H1 (cell line): ENCODE data around the gene CD53. TPM values are rescaled to one million over a fixed set of nuclear protein-coding genes. Genes with fewer than 3 reads are reported as not detected.

Source experiments
- CTCF ChIA-PET: fragments of 300-600 bp; sonication (Branson Sonifier 250); formaldehyde crosslinking; loops from one replicate; lab custom pipeline; 2021; ENCODE audit not compliant: partially characterized antibody; lab: Charles Lee
- POLR2A ChIA-PET: fragments of 300-600 bp; sonication (Branson Sonifier 250); formaldehyde crosslinking; loops from one replicate; lab custom pipeline; 2021; ENCODE audit warnings: inconsistent platforms; ENCODE audit not compliant: partially characterized antibody; lab: Charles Lee
- DNase-seq, 2 experiments: peaks; one replicate each; pipeline versions ENCODE4 v3.0.0 to v3.0.0-alpha.2; 2010 to 2022; ENCODE audit warnings: low spot score in 2 of 2, low read depth in 1 of 2, mixed read lengths in 1 of 2
- FAIRE-seq: peaks from 2 replicates; lab custom pipeline; 2011; peaks lifted over from hg19 to GRCh38; lab: Jason Lieb, UNC
- H2AFZ ChIP-seq: 2 replicates; pipeline ENCODE4 v1.8.1; 2012; ENCODE audit warnings: low read length, inconsistent platforms
- H2AK5ac ChIP-seq: 2 replicates; pipeline ENCODE4 v1.6.1; 2013; ENCODE audit warnings: low read depth, low read length
- H2BK120ac ChIP-seq: replicated peaks from 2 replicates; pipeline ENCODE3; 2013; ENCODE audit warnings: low read depth, low read length, inconsistent platforms
- H2BK12ac ChIP-seq: 2 replicates; pipeline ENCODE4 v1.6.1; 2013; ENCODE audit warnings: low read depth, low read length
- H2BK15ac ChIP-seq: 2 replicates; pipeline ENCODE4 v1.6.1; 2013; ENCODE audit warnings: low read length
- H2BK20ac ChIP-seq: 2 replicates; pipeline ENCODE4 v1.6.1; 2013; ENCODE audit warnings: low read length
- H2BK5ac ChIP-seq: 2 replicates; pipeline ENCODE4 v1.6.1; 2013; ENCODE audit warnings: low read depth, low read length
- H3K14ac ChIP-seq: 2 replicates; pipeline ENCODE4 v1.6.1; 2013; ENCODE audit warnings: inconsistent platforms; ENCODE audit not compliant: insufficient read length
- H3K18ac ChIP-seq: 2 replicates; pipeline ENCODE4 v1.6.1; 2013; ENCODE audit warnings: low read length; ENCODE audit errors: extremely low read depth
- H3K23ac ChIP-seq: 2 replicates; pipeline ENCODE4 v1.6.1; 2013; ENCODE audit warnings: inconsistent platforms; ENCODE audit not compliant: insufficient read length
- H3K23me2 ChIP-seq: 2 replicates; pipeline ENCODE4 v1.6.1; 2013; ENCODE audit warnings: low read depth, low read length
- H3K27ac ChIP-seq: 2 replicates; pipeline ENCODE4 v1.6.1; 2011; ENCODE audit warnings: low read depth, low read length, inconsistent platforms
- H3K27me3 ChIP-seq, 4 experiments: replicated peaks in 1 of 4; 1 replicate in 1 of 4; 2 replicates in 3 of 4; pipeline versions ENCODE4 v1.6.1 to v1.8.1; 2011 to 2013; ENCODE audit warnings: low read length in 3 of 4, mild to moderate bottlenecking in 3 of 4, inconsistent platforms in 2 of 4, mixed read lengths in 2 of 4, moderate library complexity in 1 of 4; ENCODE audit not compliant: control insufficient read depth in 3 of 4, insufficient read depth in 3 of 4; ENCODE audit errors: extremely low read depth in 1 of 4
- H3K36me3 ChIP-seq, 4 experiments: 2 replicates each; pipeline versions ENCODE4 v1.6.1 to v1.8.1; 2011 to 2013; ENCODE audit warnings: mild to moderate bottlenecking in 4 of 4, low read length in 3 of 4, moderate library complexity in 2 of 4, control low read depth in 1 of 4, inconsistent platforms in 1 of 4; ENCODE audit not compliant: insufficient read depth in 4 of 4, control insufficient read depth in 2 of 4
- H3K4ac ChIP-seq: replicated peaks from 2 replicates; pipeline ENCODE3; 2013; ENCODE audit warnings: low read length, low read depth, mixed read lengths, inconsistent platforms; ENCODE audit not compliant: insufficient read length
- H3K4me1 ChIP-seq, 4 experiments: replicated peaks in 1 of 4; 1 replicate in 1 of 4; 2 replicates in 3 of 4; pipeline versions ENCODE4 v1.6.1 to v1.8.1; 2011 to 2013; ENCODE audit warnings: low read length in 3 of 4, inconsistent platforms in 2 of 4, mixed read lengths in 1 of 4; ENCODE audit not compliant: insufficient read depth in 4 of 4, control insufficient read depth in 3 of 4
- H3K4me2 ChIP-seq, 2 experiments: 2 replicates each; pipeline versions ENCODE4 v1.6.1 to v1.8.1; 2011 to 2013; ENCODE audit warnings: low read depth in 2 of 2, low read length in 2 of 2, control low read depth in 1 of 2, inconsistent platforms in 1 of 2, mild to moderate bottlenecking in 1 of 2; ENCODE audit not compliant: insufficient read depth in 1 of 2
- H3K4me3 ChIP-seq, 4 experiments: fragments of 200-600, 300-600 bp in 1 of 4; sonication (generic), shearing (Covaris generic), sonication (Bioruptor Twin) in 1 of 4; 2 replicates each; pipeline versions ENCODE4 v1.5.1 to v1.8.1; 2011 to 2016; ENCODE audit warnings: low read length in 4 of 4, low read depth in 3 of 4, control low read depth in 2 of 4, inconsistent platforms in 2 of 4, mild to moderate bottlenecking in 2 of 4, mixed read lengths in 1 of 4, moderate library complexity in 1 of 4; ENCODE audit not compliant: insufficient read depth in 2 of 4; ENCODE audit errors: extremely low read depth in 1 of 4
- H3K56ac ChIP-seq: replicated peaks from 2 replicates; pipeline ENCODE3; 2013; ENCODE audit warnings: low read depth, mild to moderate bottlenecking, mixed read lengths, low read length, inconsistent platforms; ENCODE audit not compliant: insufficient read length
- H3K79me1 ChIP-seq: 2 replicates; pipeline ENCODE4 v1.6.1; 2013; ENCODE audit warnings: low read depth, low read length, control low read depth
- H3K79me2 ChIP-seq, 2 experiments: 2 replicates each; pipeline versions ENCODE4 v1.6.1 to v1.8.1; 2012 to 2013; ENCODE audit warnings: low read length in 2 of 2, mild to moderate bottlenecking in 2 of 2, inconsistent platforms in 1 of 2; ENCODE audit not compliant: insufficient read depth in 2 of 2, control insufficient read depth in 1 of 2
- H3K9ac ChIP-seq, 4 experiments: replicated peaks in 1 of 4; 1 replicate in 1 of 4; 2 replicates in 3 of 4; pipeline versions ENCODE4 v1.6.1 to v1.8.1; 2011 to 2013; ENCODE audit warnings: low read depth in 3 of 4, low read length in 3 of 4, control low read depth in 2 of 4, mild to moderate bottlenecking in 2 of 4, moderate library complexity in 2 of 4, inconsistent platforms in 1 of 4; ENCODE audit errors: extremely low read depth in 1 of 4
- H3K9me3 ChIP-seq, 2 experiments: 2 replicates each; pipeline versions ENCODE4 v1.6.1 to v1.8.1; 2012 to 2013; ENCODE audit warnings: mild to moderate bottlenecking in 2 of 2, moderate library complexity in 2 of 2, control low read depth in 1 of 2, inconsistent platforms in 1 of 2, low read depth in 1 of 2, low read length in 1 of 2, mixed read lengths in 1 of 2; ENCODE audit not compliant: insufficient read depth in 2 of 2
- H4K20me1 ChIP-seq, 2 experiments: replicated peaks in 1 of 2; 2 replicates each; pipeline versions ENCODE3 to v1.8.1; 2011 to 2013; ENCODE audit warnings: inconsistent platforms in 2 of 2, low read length in 2 of 2, mild to moderate bottlenecking in 1 of 2; ENCODE audit not compliant: insufficient read depth in 2 of 2, control insufficient read depth in 1 of 2
- H4K5ac ChIP-seq: 2 replicates; pipeline ENCODE4 v1.6.1; 2013; ENCODE audit warnings: low read length, low read depth, mixed read lengths, inconsistent platforms; ENCODE audit not compliant: insufficient read length
- H4K8ac ChIP-seq: 2 replicates; pipeline ENCODE4 v1.8.0; 2013; ENCODE audit warnings: mild to moderate bottlenecking, moderate library complexity, low read length, inconsistent platforms; ENCODE audit not compliant: insufficient read depth; ENCODE audit errors: extremely low read depth
- H4K91ac ChIP-seq: replicated peaks from 2 replicates; pipeline ENCODE3; 2013; ENCODE audit warnings: low read length, mixed read lengths, inconsistent platforms; ENCODE audit not compliant: insufficient read length
- BCL11A ChIP-seq, 2 experiments: IDR thresholded peaks; one replicate each; pipeline ENCODE4 v1.6.1; 2011; ENCODE audit warnings: low read depth in 2 of 2, low read length in 2 of 2, mild to moderate bottlenecking in 2 of 2
- KDM1A ChIP-seq: fragments of 200-600, 300-600 bp; sonication (generic); IDR thresholded peaks from 2 replicates; pipeline ENCODE4 v1.7.1; 2016; ENCODE audit warnings: mild to moderate bottlenecking, low read length, borderline replicate concordance
- POLR2A ChIP-seq, 2 experiments: IDR thresholded peaks; 1 replicate in 1 of 2; 2 replicates in 1 of 2; pipeline ENCODE4 v1.6.1; 2011; ENCODE audit warnings: low read depth in 2 of 2, low read length in 2 of 2, mild to moderate bottlenecking in 2 of 2; ENCODE audit errors: control extremely low read depth in 1 of 2
- SIN3A ChIP-seq, 2 experiments: IDR thresholded peaks in 1 of 2; conservative IDR thresholded peaks in 1 of 2; 2 replicates each; pipeline ENCODE4 v1.6.1; 2011 to 2012; ENCODE audit warnings: low read length in 2 of 2, improper control_type of control experiment in 1 of 2, low read depth in 1 of 2, mild to moderate bottlenecking in 1 of 2
- TEAD4 ChIP-seq: IDR thresholded peaks from 2 replicates; pipeline ENCODE4 v1.6.1; 2012; ENCODE audit warnings: low read depth, low read length, inconsistent platforms, mixed read lengths
- polyA plus RNA-seq, 7 experiments: library from polyadenylated mRNA; depleted of rRNA in 3 of 7; stranded (reverse) in 5 of 7; unstranded in 2 of 7; fragments of >200 nt in 5 of 7; fragments of 200-250 nt in 2 of 7; gene quantifications; 1 replicate in 5 of 7; 2 replicates in 1 of 7; 4 replicates in 1 of 7; pipeline versions ENCODE4 v1.2.1 to v1.2.3, GENCODE V29; 2011 to 2013; ENCODE audit warnings: missing spikeins in 2 of 7, mixed read lengths in 2 of 7
- total RNA-seq: library from RNA; stranded (reverse); fragmentation: NEBNext Ultra II Directional; extraction: Animal tissue kit (Norgen Biotek cat#: 25700); gene quantifications from 2 replicates; pipeline ENCODE4 v1.2.1, GENCODE V29; 2021
- TF ChIP-seq, protein P1 (sequence below): IDR thresholded peaks from 2 replicates; pipeline ENCODE4 v1.6.1; 2011; ENCODE audit warnings: low read length, improper control_type of control experiment
- TF ChIP-seq, protein P2 (sequence below): IDR thresholded peaks from 2 replicates; pipeline ENCODE4 v1.6.1; 2011; ENCODE audit warnings: low read depth, mild to moderate bottlenecking, low read length; ENCODE audit not compliant: insufficient read depth

Gene CD53
- total and polyA plus RNA-seq, 2 of the 8 experiments (the other 6 are each of a cell fraction or from before 2014, with no cell fraction given): 0.56 to 1.0 TPM

GRCh38 chr1:110888641-110889040 lies 15.7 kb downstream of the CD53 start:
- ChIA-PET CTCF (interaction anchor here (0.5 kb wide), 1 partner anchor 126 kb away, joined by 3 read pairs; no protein-coding TSS in a partner anchor), POLR2A (no interaction called here)
- H3K79me2 ChIP-seq: no peaks in the 10 kb centered on the region
- H4K20me1 ChIP-seq: no peaks in the 10 kb centered on the region
- no peaks in the 10 kb centered on the region for H3K23me2 ChIP-seq
- no peak overlapping the region for H4K8ac ChIP-seq
- H3K14ac ChIP-seq: no peak overlapping the region
- H2BK5ac ChIP-seq: no peak overlapping the region
- H3K27ac ChIP-seq: no peak overlapping the region
- no peak overlapping the region for H2BK12ac ChIP-seq
- H3K9me3 ChIP-seq: peaks cover 0 to 10% of the 10 kb centered on the region in 2 experiments; a peak in 1 of 4 replicates
- H3K4me3 ChIP-seq: no peak overlapping the region
- H3K56ac ChIP-seq: no peak overlapping the region
- H3K18ac ChIP-seq: no peak overlapping the region
- H2BK120ac ChIP-seq: no peak overlapping the region
- H3K23ac ChIP-seq: no peak overlapping the region
- TF ChIP-seq SIN3A (conservative IDR thresholded peaks at IDR 0.05 in 1 of 2, IDR thresholded peaks at IDR 0.05 in 1 of 2; ENCODE audit: low read depth in 1 of 2, low read length in 2 of 2): no peak
- no peak for TF ChIP-seq BCL11A (IDR thresholded peaks at IDR 0.05; ENCODE audit: low read depth in 2 of 2, low read length in 2 of 2)
- TF ChIP-seq, protein P1, sequence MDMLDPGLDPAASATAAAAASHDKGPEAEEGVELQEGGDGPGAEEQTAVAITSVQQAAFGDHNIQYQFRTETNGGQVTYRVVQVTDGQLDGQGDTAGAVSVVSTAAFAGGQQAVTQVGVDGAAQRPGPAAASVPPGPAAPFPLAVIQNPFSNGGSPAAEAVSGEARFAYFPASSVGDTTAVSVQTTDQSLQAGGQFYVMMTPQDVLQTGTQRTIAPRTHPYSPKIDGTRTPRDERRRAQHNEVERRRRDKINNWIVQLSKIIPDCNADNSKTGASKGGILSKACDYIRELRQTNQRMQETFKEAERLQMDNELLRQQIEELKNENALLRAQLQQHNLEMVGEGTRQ: no peak
- TF ChIP-seq, protein P2, sequence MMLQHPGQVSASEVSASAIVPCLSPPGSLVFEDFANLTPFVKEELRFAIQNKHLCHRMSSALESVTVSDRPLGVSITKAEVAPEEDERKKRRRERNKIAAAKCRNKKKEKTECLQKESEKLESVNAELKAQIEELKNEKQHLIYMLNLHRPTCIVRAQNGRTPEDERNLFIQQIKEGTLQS: no peak
- TF ChIP-seq POLR2A (IDR thresholded peaks at IDR 0.05; ENCODE audit: control extremely low read depth in 1 of 2, low read depth in 2 of 2, low read length in 2 of 2): no peak
- TF ChIP-seq KDM1A: no peak
- TF ChIP-seq TEAD4: no peak
- no peak overlapping the region for H4K5ac ChIP-seq
- H3K4me1 ChIP-seq: no peaks in the 10 kb centered on the region
- H3K36me3 ChIP-seq: no peaks in the 10 kb centered on the region
- H2BK20ac ChIP-seq: no peak overlapping the region
- DNase-seq (no peak), FAIRE-seq (no peak)
- no peak overlapping the region for H2AK5ac ChIP-seq
- no peak overlapping the region for H4K91ac ChIP-seq
- no peaks in the 10 kb centered on the region for H3K79me1 ChIP-seq
- no peak overlapping the region for H3K9ac ChIP-seq
- no peaks in the 10 kb centered on the region for H3K27me3 ChIP-seq
- no peak overlapping the region for H2BK15ac ChIP-seq
- H3K4ac ChIP-seq: no peak overlapping the region
- H3K4me2 ChIP-seq: no peak overlapping the region
- H2AFZ ChIP-seq: no peak overlapping the region
